Testis (tissue), 2 donors: ENCODE measurements around the gene SAMD7.

Source experiments
- POLR2A ChIP-seq: fragments of 450-650 bp; IDR thresholded peaks from one replicate; pipeline ENCODE4 v1.6.1; 2017; ENCODE audit warnings: antibody characterized with exemption, mild to moderate bottlenecking, moderate library complexity
- TF ChIP-seq, protein P1 (sequence below), 3 experiments: fragments of 450-650 bp in 2 of 3; fragments of 200-600 bp in 1 of 3; sonication (generic) in 1 of 3; IDR thresholded peaks; one replicate each; pipeline ENCODE4 v1.5.1; 2016 to 2019; ENCODE audit warnings: antibody characterized with exemption in 3 of 3, mild to moderate bottlenecking in 2 of 3, moderate library complexity in 1 of 3

DNA sequence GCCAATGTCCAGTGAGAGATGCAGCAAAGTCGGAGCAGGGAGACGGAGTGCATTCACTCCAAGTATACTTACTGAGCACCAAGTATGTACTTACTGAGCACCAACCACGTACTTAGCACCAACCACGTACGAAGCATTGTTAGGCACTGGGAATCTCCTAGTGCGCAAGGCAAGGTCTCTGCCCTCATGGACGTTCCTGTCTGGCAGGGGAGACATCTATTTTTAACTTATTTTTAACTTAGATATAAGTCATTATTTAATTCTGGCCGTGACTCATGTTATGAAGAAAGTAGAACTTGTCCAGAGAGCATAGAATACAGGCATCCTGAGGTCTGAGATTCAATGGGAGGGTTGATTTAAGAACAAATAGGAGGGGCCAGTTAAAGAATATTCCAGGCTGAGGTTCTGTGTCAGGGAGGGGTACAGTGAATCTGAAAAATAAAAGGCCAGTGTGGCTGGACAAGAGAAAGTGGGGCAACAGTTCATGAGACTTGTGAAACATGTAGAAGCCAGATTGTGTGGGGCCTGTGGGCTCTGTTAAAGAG is 32.3 kb upstream of the SAMD7 start:
- no peak for TF ChIP-seq POLR2A
- TF ChIP-seq, protein P1, sequence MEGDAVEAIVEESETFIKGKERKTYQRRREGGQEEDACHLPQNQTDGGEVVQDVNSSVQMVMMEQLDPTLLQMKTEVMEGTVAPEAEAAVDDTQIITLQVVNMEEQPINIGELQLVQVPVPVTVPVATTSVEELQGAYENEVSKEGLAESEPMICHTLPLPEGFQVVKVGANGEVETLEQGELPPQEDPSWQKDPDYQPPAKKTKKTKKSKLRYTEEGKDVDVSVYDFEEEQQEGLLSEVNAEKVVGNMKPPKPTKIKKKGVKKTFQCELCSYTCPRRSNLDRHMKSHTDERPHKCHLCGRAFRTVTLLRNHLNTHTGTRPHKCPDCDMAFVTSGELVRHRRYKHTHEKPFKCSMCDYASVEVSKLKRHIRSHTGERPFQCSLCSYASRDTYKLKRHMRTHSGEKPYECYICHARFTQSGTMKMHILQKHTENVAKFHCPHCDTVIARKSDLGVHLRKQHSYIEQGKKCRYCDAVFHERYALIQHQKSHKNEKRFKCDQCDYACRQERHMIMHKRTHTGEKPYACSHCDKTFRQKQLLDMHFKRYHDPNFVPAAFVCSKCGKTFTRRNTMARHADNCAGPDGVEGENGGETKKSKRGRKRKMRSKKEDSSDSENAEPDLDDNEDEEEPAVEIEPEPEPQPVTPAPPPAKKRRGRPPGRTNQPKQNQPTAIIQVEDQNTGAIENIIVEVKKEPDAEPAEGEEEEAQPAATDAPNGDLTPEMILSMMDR (IDR thresholded peaks at IDR 0.05) = no peak
